ENCODE data around the gene SNAPC1. TPM values are rescaled to one million over a fixed set of nuclear protein-coding genes. Genes with fewer than 3 reads are reported as not detected.

SNAPC1 gene
- total and polyA plus RNA-seq, 2 of the 13 experiments (the other 11 are each of a cell fraction or from before 2014, with no cell fraction given), result 2.6 to 8.5 TPM

DNA sequence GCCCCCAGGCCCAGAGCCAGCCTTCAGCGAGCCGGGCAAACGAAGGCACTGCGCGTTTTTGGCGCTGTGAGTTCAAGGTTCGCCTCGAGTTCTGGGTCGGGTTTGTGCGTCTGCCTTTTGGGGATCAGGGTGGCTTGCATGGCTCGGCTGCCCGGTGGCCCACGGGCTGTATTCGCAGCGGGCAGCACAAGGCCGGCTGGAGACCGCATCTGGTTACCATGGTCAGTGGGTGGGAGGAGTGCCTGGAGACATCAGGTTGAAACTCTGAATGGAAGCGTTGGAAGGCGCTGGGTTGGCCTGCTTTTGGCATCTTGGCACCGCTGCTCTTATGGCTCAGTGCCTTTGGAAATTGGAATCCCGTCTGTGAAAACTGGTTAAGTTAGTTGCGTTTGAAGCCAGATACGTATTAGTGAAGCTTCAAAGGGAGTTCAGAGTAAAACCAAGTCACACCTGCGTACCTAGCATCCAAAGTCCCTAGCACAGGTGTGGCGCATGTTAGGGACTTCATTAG, 50.9 kb downstream of the SNAPC1 start:
- 66% methylated on average over 9 of the region's 25 CpGs for WGBS (ENCODE audit: low lambda C conversion rate)
- Histone ChIP-seq H3K9ac (ENCODE audit: insufficient read depth, low read depth, low read length) (no peak overlapping the region), H4K20me1 (ENCODE audit: insufficient read depth, low read length) (no peaks in the 10 kb centered on the region), H3K4me2 (ENCODE audit: low read depth, low read length) (peak overlapping the region; percentile 71), H3K4me3 (replicated peaks in 1 of 3; ENCODE audit: insufficient read depth in 1 of 3, low read depth in 2 of 3, low read length in 3 of 3) (peak overlapping the region; percentile 40 to 71 (median 60); a peak in 4 of 6 replicates), H2AFZ (ENCODE audit: low read length) (no peak overlapping the region), H3K79me2 (ENCODE audit: insufficient read depth, low read length) (no peaks in the 10 kb centered on the region), H3K36me3 (replicated peaks in 1 of 2; ENCODE audit: control insufficient read depth in 1 of 2, insufficient read depth in 2 of 2, low read length in 2 of 2) (no peaks in the 10 kb centered on the region), H3K4me1 (ENCODE audit: insufficient read depth, low read length) (0 out of 2 replicates have a peak, but pooled peaks cover 5% of the 10 kb centered on the region), H3K9me3 (ENCODE audit: low read length) (no peaks in the 10 kb centered on the region), H3K27ac (ENCODE audit: extremely low read length, insufficient read depth, low read length) (no peak overlapping the region), H3K27me3 (ENCODE audit: control insufficient read depth in 1 of 2, insufficient read depth in 2 of 2, low read length in 2 of 2) (peaks cover 9 to 55% of the 10 kb centered on the region in 2 experiments)
- in situ Hi-C loops (cut with HindIII; ENCODE audit: extremely low pct_ligation_motif_present, low pct_unique_long_range_greater_than_20kb) (no loop called here), intact Hi-C loops (cut with micrococcal nuclease; ENCODE audit: unreplicated experiment) (no loop called here)
- no peak for DNase-seq (ENCODE audit: low spot score)
- TF ChIP-seq ZNF816 (CRISPR knock-in tag; IDR thresholded peaks at IDR 0.05; ENCODE audit: borderline replicate concordance) (no peak), HNRNPL (IDR thresholded peaks at IDR 0.05; ENCODE audit: low read depth, low read length) (0 out of 2 replicates have a peak, but pooled peaks have one; percentile 44), EZH2 (conservative IDR thresholded peaks at IDR 0.05; ENCODE audit: low read depth, low read length) (peak; percentile 61), MIXL1 (CRISPR knock-in tag; IDR thresholded peaks at IDR 0.05) (no peak), ISL2 (CRISPR knock-in tag; IDR thresholded peaks at IDR 0.05) (no peak), ZNF138 (CRISPR knock-in tag; IDR thresholded peaks at IDR 0.05; ENCODE audit: low read depth) (no peak), ERF (CRISPR knock-in tag; IDR thresholded peaks at IDR 0.05) (no peak), MTF2 (CRISPR knock-in tag; IDR thresholded peaks at IDR 0.05; ENCODE audit: borderline replicate concordance) (0 out of 2 replicates have a peak, but pooled peaks have one; percentile 30), ZNF263 (CRISPR knock-in tag; IDR thresholded peaks at IDR 0.05) (no peak)
- TF ChIP-seq, protein P1, sequence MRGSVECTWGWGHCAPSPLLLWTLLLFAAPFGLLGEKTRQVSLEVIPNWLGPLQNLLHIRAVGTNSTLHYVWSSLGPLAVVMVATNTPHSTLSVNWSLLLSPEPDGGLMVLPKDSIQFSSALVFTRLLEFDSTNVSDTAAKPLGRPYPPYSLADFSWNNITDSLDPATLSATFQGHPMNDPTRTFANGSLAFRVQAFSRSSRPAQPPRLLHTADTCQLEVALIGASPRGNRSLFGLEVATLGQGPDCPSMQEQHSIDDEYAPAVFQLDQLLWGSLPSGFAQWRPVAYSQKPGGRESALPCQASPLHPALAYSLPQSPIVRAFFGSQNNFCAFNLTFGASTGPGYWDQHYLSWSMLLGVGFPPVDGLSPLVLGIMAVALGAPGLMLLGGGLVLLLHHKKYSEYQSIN (CRISPR knock-in tag; IDR thresholded peaks at IDR 0.05; ENCODE audit: borderline replicate concordance), result no peak
- TF ChIP-seq, protein P2, sequence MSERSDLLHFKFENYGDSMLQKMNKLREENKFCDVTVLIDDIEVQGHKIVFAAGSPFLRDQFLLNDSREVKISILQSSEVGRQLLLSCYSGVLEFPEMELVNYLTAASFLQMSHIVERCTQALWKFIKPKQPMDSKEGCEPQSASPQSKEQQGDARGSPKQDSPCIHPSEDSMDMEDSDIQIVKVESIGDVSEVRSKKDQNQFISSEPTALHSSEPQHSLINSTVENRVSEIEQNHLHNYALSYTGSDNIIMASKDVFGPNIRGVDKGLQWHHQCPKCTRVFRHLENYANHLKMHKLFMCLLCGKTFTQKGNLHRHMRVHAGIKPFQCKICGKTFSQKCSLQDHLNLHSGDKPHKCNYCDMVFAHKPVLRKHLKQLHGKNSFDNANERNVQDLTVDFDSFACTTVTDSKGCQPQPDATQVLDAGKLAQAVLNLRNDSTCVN (CRISPR knock-in tag; IDR thresholded peaks at IDR 0.05; ENCODE audit: borderline replicate concordance), result no peak
- TF ChIP-seq, protein P3, sequence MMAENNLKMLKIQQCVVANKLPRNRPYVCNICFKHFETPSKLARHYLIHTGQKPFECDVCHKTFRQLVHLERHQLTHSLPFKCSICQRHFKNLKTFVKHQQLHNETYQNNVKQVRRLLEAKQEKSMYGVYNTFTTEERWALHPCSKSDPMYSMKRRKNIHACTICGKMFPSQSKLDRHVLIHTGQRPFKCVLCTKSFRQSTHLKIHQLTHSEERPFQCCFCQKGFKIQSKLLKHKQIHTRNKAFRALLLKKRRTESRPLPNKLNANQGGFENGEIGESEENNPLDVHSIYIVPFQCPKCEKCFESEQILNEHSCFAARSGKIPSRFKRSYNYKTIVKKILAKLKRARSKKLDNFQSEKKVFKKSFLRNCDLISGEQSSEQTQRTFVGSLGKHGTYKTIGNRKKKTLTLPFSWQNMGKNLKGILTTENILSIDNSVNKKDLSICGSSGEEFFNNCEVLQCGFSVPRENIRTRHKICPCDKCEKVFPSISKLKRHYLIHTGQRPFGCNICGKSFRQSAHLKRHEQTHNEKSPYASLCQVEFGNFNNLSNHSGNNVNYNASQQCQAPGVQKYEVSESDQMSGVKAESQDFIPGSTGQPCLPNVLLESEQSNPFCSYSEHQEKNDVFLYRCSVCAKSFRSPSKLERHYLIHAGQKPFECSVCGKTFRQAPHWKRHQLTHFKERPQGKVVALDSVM (CRISPR knock-in tag; IDR thresholded peaks at IDR 0.05), result no peak
- ChIA-PET POLR2A (no interaction called here), CTCF (ENCODE audit: low intra/inter-chr PET ratio, low total read pairs) (no interaction called here)
- FAIRE-seq, result no peak
- no TSS peak for BruUV-seq (replicated peaks)
- ATAC-seq, result peak; percentile 34
